ENCODE results near the gene PFN1. TPM values are rescaled to one million over a fixed set of nuclear protein-coding genes. Genes with fewer than 3 reads are reported as not detected.

PFN1 gene
- total and polyA plus RNA-seq, 10 of the 15 experiments (the other 5 are each of a cell fraction or from before 2014, with no cell fraction given) = 154 to 3,892 (median 1,918) TPM

DNA sequence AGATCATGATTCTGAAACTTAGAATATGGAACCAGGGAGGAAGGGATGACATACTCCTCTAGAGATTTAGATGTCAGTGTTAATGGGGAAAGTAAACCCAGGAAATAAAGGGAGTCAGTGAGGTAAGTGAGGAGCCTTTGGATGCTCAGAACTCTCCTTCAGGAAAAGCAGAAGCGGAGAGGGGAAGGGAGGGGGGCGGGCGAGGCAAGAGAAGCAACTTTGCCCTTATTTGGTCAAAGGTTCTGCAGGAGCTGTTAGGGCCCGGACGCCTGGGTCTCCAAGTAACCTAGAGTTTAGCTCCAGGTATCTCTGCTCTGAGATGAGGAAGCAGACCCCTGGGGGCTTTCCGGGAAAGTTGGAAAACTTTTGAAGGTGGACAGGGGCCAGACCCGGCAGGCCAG, 1.3 kb downstream of the PFN1 start (continued):
- TF ChIP-seq, protein P1, sequence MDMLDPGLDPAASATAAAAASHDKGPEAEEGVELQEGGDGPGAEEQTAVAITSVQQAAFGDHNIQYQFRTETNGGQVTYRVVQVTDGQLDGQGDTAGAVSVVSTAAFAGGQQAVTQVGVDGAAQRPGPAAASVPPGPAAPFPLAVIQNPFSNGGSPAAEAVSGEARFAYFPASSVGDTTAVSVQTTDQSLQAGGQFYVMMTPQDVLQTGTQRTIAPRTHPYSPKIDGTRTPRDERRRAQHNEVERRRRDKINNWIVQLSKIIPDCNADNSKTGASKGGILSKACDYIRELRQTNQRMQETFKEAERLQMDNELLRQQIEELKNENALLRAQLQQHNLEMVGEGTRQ (IDR thresholded peaks at IDR 0.05; ENCODE audit: borderline replicate concordance, low read depth, low read length) = no peak
- TF ChIP-seq STAT1 (conservative IDR thresholded peaks at IDR 0.05) = no peak
- TF ChIP-seq TBL1XR1 (IDR thresholded peaks at IDR 0.05; ENCODE audit: low read depth, low read length) = 0 out of 2 replicates have a peak, but pooled peaks have one; percentile 34
- TF ChIP-seq SREBF1 (IDR thresholded peaks at IDR 0.05; ENCODE audit: low read length) = no peak
- TF ChIP-seq CHD1 (IDR thresholded peaks at IDR 0.05; ENCODE audit: low read depth, low read length) = 0 out of 2 replicates have a peak, but pooled peaks have one; percentile 52
- TF ChIP-seq POLR2AphosphoS5 (IDR thresholded peaks at IDR 0.05; ENCODE audit: low read length) = peak; percentile 51
- no peak for TF ChIP-seq NFXL1 (IDR thresholded peaks at IDR 0.05; ENCODE audit: borderline replicate concordance)
- TF ChIP-seq RB1 (IDR thresholded peaks at IDR 0.05; ENCODE audit: borderline replicate concordance) = no peak
- 0 out of 2 replicates have a peak, but pooled peaks have one; percentile 22 for TF ChIP-seq LARP7 (IDR thresholded peaks at IDR 0.05)
- no peak for TF ChIP-seq SREBF2 (IDR thresholded peaks at IDR 0.05; ENCODE audit: low read length)
- TF ChIP-seq, protein P2, sequence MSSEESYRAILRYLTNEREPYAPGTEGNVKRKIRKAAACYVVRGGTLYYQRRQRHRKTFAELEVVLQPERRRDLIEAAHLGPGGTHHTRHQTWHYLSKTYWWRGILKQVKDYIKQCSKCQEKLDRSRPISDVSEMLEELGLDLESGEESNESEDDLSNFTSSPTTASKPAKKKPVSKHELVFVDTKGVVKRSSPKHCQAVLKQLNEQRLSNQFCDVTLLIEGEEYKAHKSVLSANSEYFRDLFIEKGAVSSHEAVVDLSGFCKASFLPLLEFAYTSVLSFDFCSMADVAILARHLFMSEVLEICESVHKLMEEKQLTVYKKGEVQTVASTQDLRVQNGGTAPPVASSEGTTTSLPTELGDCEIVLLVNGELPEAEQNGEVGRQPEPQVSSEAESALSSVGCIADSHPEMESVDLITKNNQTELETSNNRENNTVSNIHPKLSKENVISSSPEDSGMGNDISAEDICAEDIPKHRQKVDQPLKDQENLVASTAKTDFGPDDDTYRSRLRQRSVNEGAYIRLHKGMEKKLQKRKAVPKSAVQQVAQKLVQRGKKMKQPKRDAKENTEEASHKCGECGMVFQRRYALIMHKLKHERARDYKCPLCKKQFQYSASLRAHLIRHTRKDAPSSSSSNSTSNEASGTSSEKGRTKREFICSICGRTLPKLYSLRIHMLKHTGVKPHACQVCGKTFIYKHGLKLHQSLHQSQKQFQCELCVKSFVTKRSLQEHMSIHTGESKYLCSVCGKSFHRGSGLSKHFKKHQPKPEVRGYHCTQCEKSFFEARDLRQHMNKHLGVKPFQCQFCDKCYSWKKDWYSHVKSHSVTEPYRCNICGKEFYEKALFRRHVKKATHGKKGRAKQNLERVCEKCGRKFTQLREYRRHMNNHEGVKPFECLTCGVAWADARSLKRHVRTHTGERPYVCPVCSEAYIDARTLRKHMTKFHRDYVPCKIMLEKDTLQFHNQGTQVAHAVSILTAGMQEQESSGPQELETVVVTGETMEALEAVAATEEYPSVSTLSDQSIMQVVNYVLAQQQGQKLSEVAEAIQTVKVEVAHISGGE (CRISPR knock-in tag; IDR thresholded peaks at IDR 0.05) = no peak
- no peak for TF ChIP-seq KAT2A (conservative IDR thresholded peaks at IDR 0.05; ENCODE audit: control insufficient read depth, low read depth, low read length)
- TF ChIP-seq, protein P3, sequence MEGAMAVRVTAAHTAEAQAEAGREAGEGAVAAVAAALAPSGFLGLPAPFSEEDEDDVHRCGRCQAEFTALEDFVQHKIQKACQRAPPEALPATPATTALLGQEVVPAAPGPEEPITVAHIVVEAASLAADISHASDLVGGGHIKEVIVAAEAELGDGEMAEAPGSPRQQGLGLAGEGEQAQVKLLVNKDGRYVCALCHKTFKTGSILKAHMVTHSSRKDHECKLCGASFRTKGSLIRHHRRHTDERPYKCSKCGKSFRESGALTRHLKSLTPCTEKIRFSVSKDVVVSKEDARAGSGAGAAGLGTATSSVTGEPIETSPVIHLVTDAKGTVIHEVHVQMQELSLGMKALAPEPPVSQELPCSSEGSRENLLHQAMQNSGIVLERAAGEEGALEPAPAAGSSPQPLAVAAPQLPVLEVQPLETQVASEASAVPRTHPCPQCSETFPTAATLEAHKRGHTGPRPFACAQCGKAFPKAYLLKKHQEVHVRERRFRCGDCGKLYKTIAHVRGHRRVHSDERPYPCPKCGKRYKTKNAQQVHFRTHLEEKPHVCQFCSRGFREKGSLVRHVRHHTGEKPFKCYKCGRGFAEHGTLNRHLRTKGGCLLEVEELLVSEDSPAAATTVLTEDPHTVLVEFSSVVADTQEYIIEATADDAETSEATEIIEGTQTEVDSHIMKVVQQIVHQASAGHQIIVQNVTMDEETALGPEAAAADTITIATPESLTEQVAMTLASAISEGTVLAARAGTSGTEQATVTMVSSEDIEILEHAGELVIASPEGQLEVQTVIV (IDR thresholded peaks at IDR 0.05; ENCODE audit: borderline replicate concordance, partially characterized antibody) = no peak

Measured in GM12878 (cell line).